ENCODE data around the gene ANKHD1.

ANKHD1 gene

GRCh38 chr5:140363631-140364471, 37.8 kb upstream of the ANKHD1 start:
- H3K4me3 ChIP-seq (ENCODE audit: low read length) = peak overlapping the region; percentile 28; the same call in 1 of the 2 replicates
- TF ChIP-seq ZNF274 (IDR thresholded peaks at IDR 0.05; ENCODE audit: low read depth, low read length) = no peak

- TF ChIP-seq ZNF274 (IDR thresholded peaks at IDR 0.05; ENCODE audit: low read depth, low read length) = no peak
- H3K4me3 ChIP-seq (ENCODE audit: low read length) = no peak overlapping the region
Measured at GRCh38 chr5:140364472-140364765, 37.2 kb upstream of the ANKHD1 start.

GRCh38 chr5:140365282-140365681, 36.4 kb upstream of the ANKHD1 start:
- no peak overlapping the region for H3K4me3 ChIP-seq (ENCODE audit: low read length)

GRCh38 chr5:140365941-140366340, 35.7 kb upstream of the ANKHD1 start:
- no peak for TF ChIP-seq ZNF274 (IDR thresholded peaks at IDR 0.05; ENCODE audit: low read depth, low read length)

More at GRCh38 chr5:140365282-140365681, 36.4 kb upstream of the ANKHD1 start:
- no peak for TF ChIP-seq ZNF274 (IDR thresholded peaks at IDR 0.05; ENCODE audit: low read depth, low read length)

GRCh38 chr5:140366589-140367255, 34.9 kb upstream of the ANKHD1 start:
- H3K4me3 ChIP-seq (ENCODE audit: low read length) = no peak overlapping the region
- TF ChIP-seq ZNF274 (IDR thresholded peaks at IDR 0.05; ENCODE audit: low read depth, low read length) = no peak

More at GRCh38 chr5:140365941-140366340, 35.7 kb upstream of the ANKHD1 start:
- no peak overlapping the region for H3K4me3 ChIP-seq (ENCODE audit: low read length)

- no peak for TF ChIP-seq ZNF274 (IDR thresholded peaks at IDR 0.05; ENCODE audit: low read depth, low read length)
Measured at GRCh38 chr5:140367256-140368013, 34.2 kb upstream of the ANKHD1 start.

GRCh38 chr5:140371356-140372151, 30.1 kb upstream of the ANKHD1 start:
- no peak for TF ChIP-seq ZNF274 (IDR thresholded peaks at IDR 0.05; ENCODE audit: low read depth, low read length)
- no peak overlapping the region for H3K4me3 ChIP-seq (ENCODE audit: low read length)

More at GRCh38 chr5:140367256-140368013, 34.2 kb upstream of the ANKHD1 start:
- no peak overlapping the region for H3K4me3 ChIP-seq (ENCODE audit: low read length)

- no peak overlapping the region for H3K4me3 ChIP-seq (ENCODE audit: low read length)
- TF ChIP-seq ZNF274 (IDR thresholded peaks at IDR 0.05; ENCODE audit: low read depth, low read length) = no peak
Measured at GRCh38 chr5:140372971-140373487, 28.6 kb upstream of the ANKHD1 start.

GRCh38 chr5:140381351-140381750, 20.3 kb upstream of the ANKHD1 start:
- H3K4me3 ChIP-seq (ENCODE audit: low read length) = no peak overlapping the region
- TF ChIP-seq ZNF274 (IDR thresholded peaks at IDR 0.05; ENCODE audit: low read depth, low read length) = no peak

GRCh38 chr5:140381972-140382371, 19.7 kb upstream of the ANKHD1 start:
- H3K4me3 ChIP-seq (ENCODE audit: low read length) = no peak overlapping the region
- TF ChIP-seq ZNF274 (IDR thresholded peaks at IDR 0.05; ENCODE audit: low read depth, low read length) = no peak

- no peak for TF ChIP-seq ZNF274 (IDR thresholded peaks at IDR 0.05; ENCODE audit: low read depth, low read length)
Measured at GRCh38 chr5:140382866-140383265, 18.8 kb upstream of the ANKHD1 start.

GRCh38 chr5:140383300-140383699, 18.3 kb upstream of the ANKHD1 start:
- H3K4me3 ChIP-seq (ENCODE audit: low read length) = no peak overlapping the region
- TF ChIP-seq ZNF274 (IDR thresholded peaks at IDR 0.05; ENCODE audit: low read depth, low read length) = no peak

More at GRCh38 chr5:140382866-140383265, 18.8 kb upstream of the ANKHD1 start:
- no peak overlapping the region for H3K4me3 ChIP-seq (ENCODE audit: low read length)

GRCh38 chr5:140388052-140388451, 13.6 kb upstream of the ANKHD1 start:
- no peak for TF ChIP-seq ZNF274 (IDR thresholded peaks at IDR 0.05; ENCODE audit: low read depth, low read length)
- H3K4me3 ChIP-seq (ENCODE audit: low read length) = no peak overlapping the region

All from GM08714 (cell line).